GM21381 (cell line): ENCODE measurements around the gene CEBPE.

Experiments used
- ATAC-seq: cut with Tn5 transposase; IDR thresholded peaks from one replicate; pipeline ENCODE4 v1.9.1; 2021; ENCODE audit warnings: mild to moderate bottlenecking, moderate library complexity; ENCODE audit not compliant: unreplicated experiment

Gene CEBPE

DNA sequence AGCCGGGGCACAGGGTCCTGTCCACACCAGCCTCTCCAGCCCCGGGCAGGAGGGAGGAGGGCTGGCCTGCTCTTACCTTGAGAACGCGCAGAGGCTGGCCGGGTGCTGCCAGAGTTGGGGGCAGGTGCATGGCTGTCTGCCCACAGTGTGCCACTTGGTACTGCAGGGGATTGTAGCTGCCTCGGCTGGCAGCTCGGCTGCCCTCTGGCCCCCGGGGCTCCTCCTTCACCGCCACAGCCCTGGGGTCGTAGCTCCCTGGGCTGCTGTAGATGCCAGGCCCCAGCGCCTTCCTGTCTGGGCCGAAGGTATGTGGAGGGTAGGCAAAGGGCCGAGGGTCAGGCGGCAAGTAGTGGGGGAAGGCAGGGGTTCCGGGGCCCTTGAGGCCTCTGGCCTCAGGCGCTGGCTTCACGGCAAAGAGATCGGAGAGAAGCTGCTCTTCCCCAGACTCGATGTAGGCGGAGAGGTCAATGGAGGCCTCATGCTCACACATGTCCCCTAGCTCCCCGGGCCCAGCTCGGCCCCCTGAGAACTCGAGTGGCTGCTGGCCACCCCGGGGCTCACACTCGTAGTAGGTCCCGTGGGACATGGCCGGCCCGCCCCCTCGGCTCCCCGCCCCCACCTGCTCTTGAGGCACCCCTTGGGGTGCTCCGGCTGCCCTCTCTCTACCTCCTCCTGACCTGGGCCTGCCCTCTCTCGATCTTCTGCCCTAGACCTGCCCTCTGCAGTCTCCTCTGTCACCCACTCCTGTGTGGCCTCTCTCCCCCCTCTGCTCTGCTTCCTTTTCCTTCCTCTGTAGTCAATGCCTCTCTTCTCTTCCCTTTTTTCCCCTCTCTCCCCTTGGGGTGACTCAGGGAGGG is at the start of gene CEBPE:
TSS of gene CEBPE (minus strand) at position 750 of the 857 bp plus-strand sequence. CDS start at position 586, 164 bp downstream.
- ATAC-seq = no peak

DNA sequence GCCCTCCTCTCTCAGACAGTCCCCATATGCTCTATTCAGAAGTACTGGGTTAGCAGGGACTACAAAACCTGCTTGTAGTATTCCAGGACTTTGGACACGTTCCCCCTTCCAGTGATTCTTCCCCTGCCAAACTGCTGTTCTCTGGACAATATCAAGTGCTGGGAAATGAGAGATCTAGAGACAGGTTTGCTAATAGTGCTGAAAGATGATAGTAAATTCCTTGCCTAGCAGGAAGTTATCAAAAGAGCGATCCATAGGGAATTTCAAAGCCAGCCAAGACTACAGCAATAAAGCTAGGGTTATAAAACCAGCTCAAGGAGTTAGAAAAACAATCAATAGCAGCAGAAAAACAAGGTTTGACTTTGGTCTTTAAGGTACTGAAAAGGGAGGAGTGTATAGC is 49.2 kb upstream of the CEBPE start:
- no peak for ATAC-seq

DNA sequence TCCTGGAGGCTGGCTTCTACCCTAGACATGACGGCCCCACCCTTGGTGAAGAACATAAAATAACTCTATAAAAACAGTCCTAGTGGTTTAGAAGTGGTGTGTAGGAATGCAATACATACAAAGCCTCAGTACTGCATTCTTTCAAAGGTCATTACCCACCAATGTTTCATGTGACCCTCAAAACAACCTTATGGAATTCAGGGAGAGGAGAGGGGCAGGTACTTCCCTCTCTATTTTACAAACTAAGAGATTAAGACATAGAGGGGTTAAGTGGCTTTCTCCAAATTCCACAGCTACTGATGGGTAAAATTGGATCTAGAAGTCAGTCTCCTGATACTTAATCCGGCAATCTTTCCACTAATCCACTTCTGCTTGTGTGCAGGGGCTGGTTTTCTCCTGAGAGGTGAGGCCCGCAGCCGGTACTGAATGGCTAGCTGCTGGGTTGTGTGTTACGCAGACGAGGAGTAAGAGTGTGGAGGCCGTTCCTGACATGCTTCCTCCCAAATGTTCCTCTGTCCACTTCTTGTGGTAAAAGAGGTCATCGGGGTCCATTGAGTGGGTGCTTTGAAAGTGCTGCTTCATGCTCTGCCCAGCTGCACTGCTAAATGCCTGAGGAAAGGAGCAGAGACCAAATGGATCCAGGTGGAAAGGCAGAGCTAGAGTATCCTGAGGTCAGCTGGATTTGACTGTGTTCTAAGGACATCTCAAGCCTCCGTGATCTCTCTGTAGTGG is 48.2 kb upstream of the CEBPE start:
- ATAC-seq = no peak

DNA sequence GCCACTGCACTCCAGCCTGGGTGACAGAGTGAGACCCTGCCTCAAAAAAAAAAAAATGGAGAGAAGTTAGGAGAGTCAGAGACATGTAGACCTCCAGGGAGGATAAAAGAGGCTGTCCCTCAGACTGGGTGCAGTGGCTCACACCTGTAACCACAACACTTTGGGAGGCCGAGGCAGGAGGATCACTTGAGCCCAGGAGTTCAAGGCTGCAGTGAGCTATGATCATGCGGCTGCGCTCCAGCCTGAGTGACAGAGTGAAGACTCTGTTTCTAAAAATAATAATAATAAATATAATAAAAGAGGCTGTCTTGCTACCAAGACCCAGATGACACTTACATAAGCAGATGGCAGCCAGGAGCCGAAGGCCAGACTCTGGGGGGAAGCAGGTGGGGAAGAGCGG is 45.9 kb upstream of the CEBPE start:
- ATAC-seq = no peak

DNA sequence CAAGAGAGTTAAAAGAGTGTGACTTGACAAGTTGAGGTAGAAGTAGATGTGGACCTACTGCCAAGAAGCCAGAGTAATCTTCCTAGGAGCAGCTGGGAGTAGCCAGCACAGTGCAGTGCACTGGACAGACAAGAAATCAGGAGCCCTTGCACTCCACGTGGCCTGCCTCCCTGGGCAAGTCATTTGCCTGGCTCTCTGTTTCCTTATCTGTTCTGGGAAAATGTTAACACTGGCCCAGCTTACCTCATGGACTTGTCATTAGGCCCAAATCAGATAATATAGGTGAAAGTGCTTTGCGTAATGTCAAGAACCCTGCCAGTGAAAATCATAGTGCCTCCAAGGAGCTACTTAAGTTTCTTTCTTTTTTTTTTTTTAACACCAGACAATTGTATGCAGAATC is 45.2 kb upstream of the CEBPE start:
- ATAC-seq = no peak

DNA sequence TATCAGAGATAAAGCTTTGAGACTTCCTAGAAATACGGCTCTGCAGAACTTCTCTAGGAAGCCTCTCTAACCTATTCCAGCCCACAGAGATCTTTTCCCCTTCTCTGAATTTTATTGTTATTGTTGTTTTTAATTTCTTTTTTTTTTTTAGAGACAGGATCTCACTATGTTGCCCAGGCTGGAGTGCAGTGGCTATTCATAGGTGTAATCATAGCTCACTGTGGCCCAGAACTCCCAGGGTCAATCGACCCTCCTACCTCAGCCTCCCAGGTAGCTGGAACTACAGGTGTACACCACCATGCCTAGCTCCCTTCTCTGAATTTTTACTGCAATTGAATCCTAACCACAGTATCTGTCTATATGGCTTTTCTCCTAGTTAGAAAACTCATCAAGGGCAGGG is 44.8 kb upstream of the CEBPE start:
- no peak for ATAC-seq

DNA sequence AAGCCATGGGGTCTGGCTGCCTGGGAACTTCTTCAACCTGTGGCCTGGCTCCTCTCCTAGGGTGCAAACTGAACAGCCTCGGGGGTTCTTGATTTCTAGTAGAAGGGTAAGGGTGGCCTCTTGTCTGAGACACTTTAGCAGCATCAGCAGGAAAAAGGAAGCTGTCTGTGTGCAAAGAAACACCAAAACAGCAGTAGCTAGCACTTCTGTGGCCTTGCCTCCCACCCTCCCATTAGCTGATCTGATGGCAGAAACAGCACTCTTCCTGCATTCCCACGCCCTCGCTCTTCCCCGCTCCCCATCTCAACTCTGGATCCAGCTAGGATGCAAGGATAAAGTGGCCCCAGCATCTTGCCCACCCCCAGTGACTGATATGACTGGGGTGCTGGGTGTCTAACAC is 43.7 kb upstream of the CEBPE start:
- no peak for ATAC-seq

DNA sequence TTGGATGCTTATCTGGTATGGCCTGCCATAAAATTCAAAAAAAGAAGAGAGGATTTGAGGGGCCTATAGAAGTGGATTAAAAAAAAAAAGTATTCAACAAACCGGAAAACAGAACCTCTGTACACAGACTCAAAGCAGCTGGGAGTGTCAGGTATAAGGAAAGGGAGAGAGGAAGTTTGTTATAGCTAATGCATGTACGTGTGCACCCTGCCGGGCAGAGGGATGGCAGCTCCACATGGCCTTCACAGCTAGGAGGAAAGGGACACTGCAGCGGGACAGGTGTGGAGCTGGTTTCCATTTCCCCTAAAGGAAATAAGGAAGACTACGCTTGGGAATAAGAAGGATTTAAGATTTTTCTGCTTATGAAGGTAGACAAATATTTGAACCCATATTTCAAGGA is 43.0 kb upstream of the CEBPE start:
- ATAC-seq = no peak

DNA sequence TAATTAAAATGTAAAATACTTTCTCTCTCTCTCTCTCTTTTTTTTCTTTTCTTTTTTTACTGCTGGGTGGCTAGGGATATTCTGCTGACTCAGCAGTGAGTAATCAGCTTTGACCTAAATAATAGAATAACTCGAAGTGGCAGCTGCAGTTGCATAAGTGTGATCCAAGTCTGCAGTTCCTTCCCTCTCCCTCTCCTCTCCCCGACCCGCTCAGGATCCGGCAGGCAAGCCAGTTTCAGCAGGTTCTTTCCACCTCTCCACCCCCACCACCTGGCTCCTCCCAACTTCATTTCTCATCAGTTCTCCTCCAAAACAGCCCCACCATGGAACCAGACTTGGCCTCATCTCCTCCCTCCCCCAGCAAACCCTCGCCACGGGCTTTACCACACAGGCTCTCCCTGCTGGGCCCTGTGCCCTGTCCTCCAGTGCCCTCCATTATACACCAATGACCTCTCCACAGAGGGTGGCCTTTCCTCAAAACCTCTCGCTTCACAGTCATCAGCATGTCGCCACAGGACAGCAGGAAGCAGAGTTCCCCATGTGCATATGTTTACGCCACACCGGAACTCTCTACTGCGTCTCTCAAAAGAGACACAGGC is 42.0 kb upstream of the CEBPE start:
- ATAC-seq = no peak

DNA sequence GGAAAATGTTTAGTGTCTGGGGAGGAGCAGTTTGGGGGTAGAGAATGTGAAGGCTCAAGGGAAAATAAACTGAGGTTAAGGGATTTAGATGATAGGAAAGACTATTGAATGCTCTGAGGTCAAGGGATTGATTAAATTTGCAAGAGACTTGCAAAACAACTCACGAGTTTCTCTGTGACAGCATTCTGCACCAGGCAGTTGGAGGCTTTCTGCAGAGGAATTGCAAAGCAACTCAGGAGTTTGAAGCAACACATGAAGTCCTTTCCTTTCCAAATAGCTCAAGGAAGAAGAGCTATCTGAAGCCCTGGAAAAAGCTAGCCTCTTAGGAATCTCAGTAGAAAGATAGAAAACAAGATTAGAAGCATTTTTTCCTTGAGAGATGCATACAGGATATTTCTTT is 40.5 kb upstream of the CEBPE start:
- no peak for ATAC-seq

DNA sequence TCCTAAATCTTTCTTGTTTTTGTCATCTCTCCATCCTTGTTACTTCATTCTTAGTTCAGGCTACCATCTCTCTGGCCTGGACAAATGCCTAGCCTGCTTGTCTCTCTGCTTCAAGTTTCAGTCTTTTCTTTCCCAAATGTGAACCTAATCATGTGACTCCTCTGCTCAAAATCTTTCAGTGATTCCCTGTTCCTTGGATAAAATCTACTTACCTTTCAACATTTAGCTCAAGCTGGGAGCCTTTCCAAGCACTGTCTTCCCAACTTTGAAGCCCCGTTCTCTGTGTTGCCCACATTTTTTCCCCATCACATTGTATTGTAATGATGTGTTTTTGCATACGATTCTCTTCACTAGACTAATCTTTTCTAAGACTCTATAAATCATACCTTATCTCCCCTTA is 39.7 kb upstream of the CEBPE start:
- ATAC-seq = no peak

DNA sequence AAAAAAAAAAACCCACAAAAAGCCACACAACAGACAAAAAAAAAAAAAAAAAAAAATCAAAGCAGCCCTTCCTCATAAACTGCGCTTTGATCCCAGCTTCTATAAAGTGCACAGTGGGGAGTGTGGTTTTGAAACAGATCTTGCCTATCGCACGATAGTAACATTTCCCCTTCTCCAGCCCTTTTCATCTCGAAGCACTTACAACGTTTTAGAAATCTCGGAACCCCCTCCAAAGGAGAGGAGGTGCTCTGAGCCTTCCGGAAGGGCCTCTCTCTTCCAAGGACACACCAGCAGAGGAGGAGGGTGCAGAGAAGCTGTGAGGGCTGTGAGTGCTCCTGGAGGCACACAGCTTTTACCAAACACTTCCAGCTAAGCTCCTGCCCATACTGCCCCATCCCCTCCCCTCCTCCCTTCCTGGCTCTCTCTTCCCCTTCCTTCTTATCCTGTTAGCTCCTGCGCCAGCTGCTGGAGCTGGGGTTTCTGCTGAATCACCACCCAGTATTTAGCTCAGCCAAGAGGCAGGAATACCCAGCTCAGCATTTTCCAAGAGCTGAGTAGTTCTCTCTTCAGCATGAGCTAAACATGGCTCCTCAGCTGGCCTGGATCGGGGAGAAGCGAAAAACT is 36.0 kb upstream of the CEBPE start:
- ATAC-seq = no peak

DNA sequence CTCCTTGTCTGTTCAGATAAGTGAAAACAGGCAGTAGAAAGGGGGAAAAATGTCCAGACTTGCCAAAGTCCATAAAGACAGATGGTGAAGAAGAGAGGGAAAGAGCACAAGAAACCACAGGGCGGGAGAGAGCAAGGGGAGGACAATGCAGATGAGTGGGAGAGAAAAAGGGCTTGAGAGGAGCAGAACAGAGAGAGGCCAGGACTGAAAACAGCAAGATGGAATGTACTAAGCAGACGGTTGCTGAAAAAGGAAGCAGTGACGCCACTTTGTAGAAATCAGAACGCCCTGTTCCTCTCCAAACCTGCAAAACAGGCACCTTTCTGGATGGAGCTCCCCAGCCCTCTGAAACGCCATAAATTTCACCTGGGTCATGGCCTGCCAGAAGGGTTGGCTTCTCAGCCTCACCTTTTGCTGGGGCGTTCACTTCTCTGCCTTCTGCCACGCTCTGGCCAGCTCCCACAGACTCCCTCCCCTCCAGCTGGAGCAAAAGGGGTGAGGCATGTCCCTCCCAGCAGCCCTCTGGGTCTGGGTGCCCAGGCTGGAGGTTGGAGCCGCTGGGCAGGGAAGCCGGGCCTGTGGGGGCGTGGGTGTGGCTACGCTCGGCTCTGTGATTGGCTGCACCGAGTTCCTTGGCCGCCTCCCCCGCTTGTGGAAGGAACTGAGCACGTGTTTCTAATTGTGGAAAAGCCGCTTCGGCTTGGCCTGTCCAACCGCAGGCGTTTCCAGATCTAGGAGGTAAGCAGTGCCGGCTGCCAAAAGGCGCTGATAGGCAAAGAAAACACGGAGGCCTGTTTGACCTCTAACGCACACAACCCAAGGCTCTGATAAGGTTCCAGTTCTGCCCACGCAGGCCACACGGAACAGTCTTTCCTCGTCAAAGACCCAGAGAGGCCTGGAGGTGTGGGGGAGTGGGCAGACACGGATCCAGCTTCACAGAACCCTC is 35.1 kb upstream of the CEBPE start:
- ATAC-seq = no peak

DNA sequence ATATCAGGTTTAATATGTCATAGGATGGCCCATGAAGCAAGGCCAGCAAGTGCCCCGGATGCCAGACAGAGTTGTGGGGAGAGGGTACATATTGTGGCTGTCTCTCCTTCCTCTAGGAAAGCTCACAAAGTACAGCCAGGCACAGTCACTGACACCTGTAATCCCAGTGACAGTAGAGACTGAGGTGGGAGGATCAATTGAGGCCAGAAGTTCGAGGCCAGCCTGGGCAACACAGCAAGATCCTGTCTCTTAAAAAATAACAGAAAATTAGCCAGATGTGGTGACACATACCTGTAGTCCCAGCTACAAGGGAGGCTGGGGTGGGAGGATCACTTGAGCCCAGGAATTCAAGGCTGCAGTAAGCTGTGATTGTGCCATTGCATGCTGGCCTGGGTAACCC is 32.3 kb upstream of the CEBPE start:
- ATAC-seq = no peak

DNA sequence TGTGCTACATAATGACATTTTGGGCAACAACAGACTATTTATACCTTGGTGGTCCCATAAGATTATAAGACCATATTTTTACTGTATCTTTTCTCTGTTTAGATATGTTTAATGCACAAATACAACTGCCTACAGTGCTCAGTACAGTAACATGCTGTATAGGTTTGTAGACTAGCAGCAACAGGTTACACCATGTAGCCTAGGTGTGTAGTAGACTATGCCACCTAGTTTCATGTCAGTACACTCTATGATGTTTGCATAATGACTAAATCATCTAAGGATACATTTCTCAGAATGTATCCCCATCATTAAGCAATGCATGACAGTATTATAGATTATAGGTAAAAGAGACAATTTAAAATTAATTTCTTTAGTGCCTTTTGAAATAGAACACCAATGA is 30.7 kb upstream of the CEBPE start:
- no peak for ATAC-seq

DNA sequence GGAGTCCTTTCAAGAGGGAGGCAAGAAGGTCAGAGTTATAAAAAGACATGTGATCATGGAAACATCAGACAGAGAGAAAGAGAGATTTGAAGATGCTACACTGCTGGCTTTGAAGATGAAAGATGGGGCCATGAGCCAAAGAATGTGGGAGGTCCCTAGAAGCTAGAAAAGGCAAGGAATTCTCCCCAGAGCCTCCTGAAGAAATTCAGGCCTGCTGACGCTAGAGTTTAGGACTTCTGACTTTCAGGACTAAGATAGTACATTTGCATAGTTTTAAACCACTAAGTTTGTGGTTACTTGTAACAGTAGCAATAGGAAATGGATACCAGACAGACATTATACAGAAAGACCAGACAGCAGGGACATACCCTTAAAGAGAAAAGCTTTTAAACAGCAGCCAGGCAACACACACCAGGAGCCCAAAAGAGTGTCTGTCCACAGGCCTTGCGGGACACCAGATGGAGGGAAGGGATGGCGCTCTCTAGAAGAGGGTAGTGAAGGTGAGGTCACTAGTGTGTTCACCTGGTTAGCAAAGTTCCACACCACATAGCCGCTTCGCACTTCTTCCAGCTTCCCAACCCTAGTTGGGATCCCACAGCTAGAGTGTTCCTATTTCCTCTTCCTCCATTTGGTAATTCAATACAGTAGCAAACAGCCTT is 29.7 kb upstream of the CEBPE start:
- ATAC-seq = no peak

DNA sequence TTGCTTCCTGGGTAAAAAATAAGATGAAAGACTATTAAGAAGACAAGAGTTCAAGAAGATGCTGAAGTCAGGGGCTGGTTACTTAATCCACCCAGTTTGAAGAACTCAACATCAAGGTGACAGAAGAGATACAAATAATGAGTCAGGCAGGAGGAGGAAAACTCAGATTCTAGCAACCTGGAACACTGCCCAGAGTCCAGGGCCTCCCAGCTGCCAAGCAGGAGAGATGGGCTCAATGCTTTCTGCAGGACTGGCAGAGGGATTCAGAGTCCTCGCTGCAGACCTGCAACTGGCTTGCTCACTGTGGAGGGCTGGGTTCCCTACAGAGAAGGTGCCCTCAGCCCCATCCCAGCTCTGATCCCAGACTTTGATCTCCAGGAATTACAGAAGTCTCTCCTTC is 28.6 kb upstream of the CEBPE start:
- no peak for ATAC-seq

DNA sequence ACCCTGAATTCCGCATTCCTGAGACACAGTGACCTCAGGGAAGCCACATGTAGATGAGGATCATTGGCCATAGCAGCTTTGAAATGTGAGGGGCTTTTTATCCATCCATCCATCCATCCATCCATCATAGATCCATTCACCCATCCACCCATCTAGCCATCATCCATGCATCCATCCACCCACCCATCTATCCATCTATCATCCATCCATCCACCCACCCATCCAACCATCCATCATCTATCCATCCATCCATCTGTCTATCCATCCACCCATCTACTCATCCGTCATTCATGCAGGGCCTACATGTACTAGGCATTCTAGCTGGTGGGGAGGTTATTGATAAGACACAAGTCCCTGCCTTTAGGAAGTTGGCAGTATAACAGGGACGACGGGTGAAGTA is 27.9 kb upstream of the CEBPE start:
- ATAC-seq = no peak

DNA sequence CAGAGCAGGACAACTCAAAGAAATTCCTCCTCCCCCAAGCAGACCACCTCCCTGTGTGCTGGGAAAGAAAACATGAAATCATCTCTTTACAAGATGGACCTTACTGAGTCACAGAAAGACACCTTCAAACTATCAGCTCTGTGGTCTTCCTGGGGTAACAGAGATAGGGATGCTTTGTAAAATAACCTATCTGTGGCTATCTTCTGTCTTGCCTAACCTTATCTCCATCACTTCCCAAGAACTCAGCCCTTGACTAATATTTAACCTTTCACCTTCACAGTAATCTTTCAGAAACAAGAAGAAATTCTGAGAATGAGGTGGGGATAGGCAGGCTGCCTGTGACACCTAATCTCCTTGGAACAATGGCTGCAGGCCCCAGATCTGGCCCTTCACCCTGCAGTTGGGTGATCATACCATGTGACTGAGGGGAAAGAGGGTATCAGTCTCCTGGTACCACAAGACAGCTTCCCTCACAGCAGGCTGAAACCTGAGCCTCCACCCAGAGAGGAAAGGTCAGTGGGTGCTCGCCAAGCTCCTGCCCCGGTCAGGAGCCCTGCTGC is 27.4 kb upstream of the CEBPE start:
- ATAC-seq = no peak
